GM21717 (cell line): ENCODE measurements around the gene PRDM5.

Experiments
- ATAC-seq: cut with Tn5 transposase; IDR thresholded peaks from one replicate; pipeline ENCODE4 v1.9.1; 2021; ENCODE audit warnings: mild to moderate bottlenecking, moderate library complexity; ENCODE audit not compliant: unreplicated experiment

The PRDM5 gene

GRCh38 chr4:120922381-120923206 lies at the start of gene PRDM5:
PRDM5 (minus strand) TSS chr4:120922726; CDS start chr4:120922608, 118 bp downstream.
- ATAC-seq: no peak

- ATAC-seq: no peak
Observed at GRCh38 chr4:120971884-120972283, 49.4 kb upstream of the PRDM5 start.

GRCh38 chr4:120965938-120966337 lies 43.4 kb upstream of the PRDM5 start:
- ATAC-seq: no peak

GRCh38 chr4:120964596-120964995 lies 42.1 kb upstream of the PRDM5 start:
- ATAC-seq: no peak

GRCh38 chr4:120963449-120963848 lies 40.9 kb upstream of the PRDM5 start:
- no peak for ATAC-seq

- no peak for ATAC-seq
Observed at GRCh38 chr4:120960656-120961267, 38.2 kb upstream of the PRDM5 start.

GRCh38 chr4:120948382-120948781 lies 25.9 kb upstream of the PRDM5 start:
- no peak for ATAC-seq

GRCh38 chr4:120942776-120943175 lies 20.2 kb upstream of the PRDM5 start:
- ATAC-seq: no peak

GRCh38 chr4:120940547-120940946 lies 18.0 kb upstream of the PRDM5 start:
- ATAC-seq: no peak

GRCh38 chr4:120939693-120940092 lies 17.2 kb upstream of the PRDM5 start:
- ATAC-seq: no peak

GRCh38 chr4:120929847-120930246 lies 7.3 kb upstream of the PRDM5 start:
- ATAC-seq: no peak

- no peak for ATAC-seq
Observed at GRCh38 chr4:120927801-120928409, 5.4 kb upstream of the PRDM5 start.

- no peak for ATAC-seq
Observed at GRCh38 chr4:120926358-120927025, 4.0 kb upstream of the PRDM5 start.

GRCh38 chr4:120924931-120925330 lies 2.4 kb upstream of the PRDM5 start:
- no peak for ATAC-seq

- ATAC-seq: no peak
Observed at GRCh38 chr4:120923207-120923522, 639 bp upstream of the PRDM5 start.

- ATAC-seq: no peak
Observed at GRCh38 chr4:120921456-120922380, 808 bp downstream of the PRDM5 start.

- ATAC-seq: no peak
Observed at GRCh38 chr4:120920666-120921065, 1.9 kb downstream of the PRDM5 start.

- no peak for ATAC-seq
Observed at GRCh38 chr4:120919358-120919757, 3.2 kb downstream of the PRDM5 start.

GRCh38 chr4:120918788-120919187 lies 3.7 kb downstream of the PRDM5 start:
- ATAC-seq: no peak

- ATAC-seq: no peak
Observed at GRCh38 chr4:120918092-120918491, 4.4 kb downstream of the PRDM5 start.

- ATAC-seq: no peak
Observed at GRCh38 chr4:120916937-120917336, 5.6 kb downstream of the PRDM5 start.
